OCI-LY7 (cell line): ENCODE data around the gene NGEF.

Experiments
- CTCF ChIP-seq: fragments of 200-600 bp; sonication (generic); conservative IDR thresholded peaks from 2 replicates; pipeline ENCODE4 v1.5.1; 2014; ENCODE audit warnings: mild to moderate bottlenecking, antibody characterized with exemption, low read length, moderate library complexity, mixed read lengths
- EZH2phosphoT487 ChIP-seq: fragments of 200-600 bp; sonication (generic); IDR thresholded peaks from 2 replicates; pipeline ENCODE4 v1.6.1; 2018; ENCODE audit warnings: low read depth, borderline replicate concordance, mild to moderate bottlenecking, mixed run types, antibody characterized with exemption, low read length, moderate library complexity, mixed read lengths

DNA sequence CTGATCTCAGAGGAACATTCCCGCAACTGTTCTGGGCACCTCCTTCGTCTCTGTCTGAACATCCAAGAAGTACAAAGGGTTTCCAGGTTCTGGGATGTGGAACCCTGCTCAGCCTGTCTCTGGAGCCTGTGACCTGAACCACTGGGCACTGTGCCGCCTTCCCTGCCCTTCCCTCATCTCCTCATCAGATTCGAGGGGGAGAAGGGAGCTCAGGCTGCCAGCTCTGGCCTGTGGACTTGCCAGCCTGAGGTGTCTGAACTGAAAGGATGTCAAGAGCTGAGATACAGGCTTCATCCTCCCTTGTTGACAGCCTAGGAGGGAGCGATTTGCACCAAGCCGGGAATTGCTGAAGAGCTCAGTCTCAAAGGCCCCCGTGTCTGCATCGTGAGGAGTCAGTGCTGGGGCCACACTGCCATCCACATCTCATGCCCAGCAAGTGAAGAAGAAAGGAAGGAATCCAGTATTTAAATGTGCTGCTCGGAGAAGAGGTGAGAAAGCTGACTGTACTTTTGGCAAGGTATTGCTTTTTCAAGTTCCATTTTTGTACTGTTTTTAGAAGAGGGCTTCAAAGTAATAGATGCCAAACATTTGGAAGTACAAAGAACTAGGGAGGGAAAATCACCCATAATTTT, 32.0 kb upstream of the NGEF start:
- TF ChIP-seq CTCF (no peak), EZH2phosphoT487 (no peak)
